ENCODE results near the gene CSKMT.

DNA sequence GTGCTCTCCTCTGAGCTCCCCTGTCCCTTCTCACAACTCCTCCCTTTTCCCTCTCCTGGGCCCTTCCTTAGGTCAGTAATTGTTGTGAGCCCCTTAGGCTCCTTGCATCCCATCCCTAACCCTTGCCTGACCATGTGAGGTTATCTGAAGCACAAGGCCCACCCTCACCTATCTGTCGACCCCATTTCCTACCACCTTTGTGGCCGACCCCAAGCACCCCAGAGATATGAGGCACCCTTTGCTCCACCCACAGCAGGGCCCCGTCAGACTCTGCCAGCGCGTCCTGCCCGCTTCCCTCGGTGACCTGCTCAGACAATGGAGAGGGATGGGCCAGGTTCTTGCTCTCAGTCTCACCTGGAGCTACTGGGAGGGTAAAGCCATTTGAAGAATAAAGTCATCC is 43.7 kb downstream of the CSKMT start:
- TF ChIP-seq CTCF (conservative IDR thresholded peaks at IDR 0.05) (no peak), EZH2 (IDR thresholded peaks at IDR 0.05; ENCODE audit: low read depth) (no peak)
